Activated CD4-positive, CD25-positive, alpha-beta regulatory T cell treated with anti-CD3 and anti-CD28 coated beads, Interleukin-2, amount 50 U/mL, for 16 hours (primary cell): ENCODE results near the gene HNMT.
"Not testable (repeated sequence)": the region's sequence is repeated elsewhere in the genome, so short reads cannot be mapped to it uniquely, and the experiment has no call there.

Source experiments
- DNase-seq: peaks from one replicate; pipeline ENCODE4 v3.0.0-alpha.2; 2020; ENCODE audit warnings: low read depth, low spot score

The HNMT gene

DNA sequence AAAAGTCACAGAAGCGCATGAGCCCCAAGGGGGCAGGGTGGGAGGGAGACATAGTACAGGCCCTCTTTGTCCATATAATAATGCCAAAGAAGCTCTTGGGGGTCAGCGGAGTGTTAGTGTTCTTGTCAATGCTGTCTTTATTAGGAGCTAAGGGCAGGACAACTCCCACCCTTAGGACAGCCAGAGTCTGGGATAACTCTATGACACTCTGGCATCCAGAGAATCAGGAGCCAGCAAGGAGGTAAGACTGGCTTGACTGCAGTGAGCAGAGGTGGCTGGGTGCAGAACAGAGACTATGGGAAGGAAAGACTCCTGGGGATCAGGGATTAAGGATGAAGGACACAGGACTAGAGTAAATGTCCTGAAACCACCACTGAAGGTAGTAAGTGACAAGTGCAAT is 19.0 kb upstream of the HNMT start:
- DNase-seq, result no peak

DNA sequence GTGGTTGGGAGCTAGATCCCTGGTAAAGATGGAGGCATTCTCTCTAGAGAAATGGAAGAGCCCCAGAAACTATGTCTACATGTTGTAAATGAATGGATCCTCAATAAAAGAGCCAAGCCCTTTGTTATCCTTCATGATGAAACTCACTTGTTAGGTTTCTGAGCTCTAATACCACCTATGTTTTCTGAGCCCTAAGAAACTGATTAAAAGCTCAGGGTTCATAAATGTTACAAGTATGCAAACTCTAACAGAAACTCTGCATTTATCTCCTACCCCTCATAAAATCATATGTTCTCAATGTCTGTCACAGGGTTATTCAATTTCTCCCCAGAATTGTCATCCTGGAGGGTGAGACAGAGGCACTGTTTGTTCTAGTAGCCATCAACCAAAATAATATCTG is 18.0 kb upstream of the HNMT start:
- no peak for DNase-seq

DNA sequence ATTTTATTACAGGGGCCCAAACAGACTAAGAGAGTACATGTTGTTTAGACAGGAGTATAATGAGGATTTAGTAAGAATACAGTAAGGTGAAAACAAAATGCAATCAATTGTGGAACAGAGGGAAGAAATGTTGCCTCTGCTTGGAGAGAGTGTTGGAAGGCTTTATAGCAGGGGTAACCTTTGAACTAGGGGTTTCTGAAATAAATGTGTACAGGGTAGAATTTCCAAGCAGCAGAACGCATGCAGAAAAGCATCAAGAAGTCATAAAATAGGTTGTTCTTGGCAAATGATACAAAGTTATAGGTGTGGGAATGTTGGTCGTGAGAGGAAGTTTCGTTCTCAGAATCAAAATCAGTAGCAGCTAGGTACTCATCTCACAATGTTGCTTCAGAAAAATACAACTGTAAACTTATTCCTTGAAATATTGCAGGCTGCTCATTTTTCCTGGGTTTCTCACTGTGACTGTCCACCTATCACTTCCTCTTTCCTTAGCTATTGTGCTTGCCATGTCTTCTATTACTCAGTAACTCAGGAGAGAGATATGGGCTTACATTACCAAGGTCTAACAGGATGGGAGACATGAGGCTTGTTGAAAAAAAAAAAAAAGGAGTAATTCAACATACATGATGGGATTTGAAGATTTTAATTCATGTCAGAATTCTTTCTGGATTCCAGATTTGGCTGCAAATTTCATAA is 17.1 kb upstream of the HNMT start:
- no peak for DNase-seq

DNA sequence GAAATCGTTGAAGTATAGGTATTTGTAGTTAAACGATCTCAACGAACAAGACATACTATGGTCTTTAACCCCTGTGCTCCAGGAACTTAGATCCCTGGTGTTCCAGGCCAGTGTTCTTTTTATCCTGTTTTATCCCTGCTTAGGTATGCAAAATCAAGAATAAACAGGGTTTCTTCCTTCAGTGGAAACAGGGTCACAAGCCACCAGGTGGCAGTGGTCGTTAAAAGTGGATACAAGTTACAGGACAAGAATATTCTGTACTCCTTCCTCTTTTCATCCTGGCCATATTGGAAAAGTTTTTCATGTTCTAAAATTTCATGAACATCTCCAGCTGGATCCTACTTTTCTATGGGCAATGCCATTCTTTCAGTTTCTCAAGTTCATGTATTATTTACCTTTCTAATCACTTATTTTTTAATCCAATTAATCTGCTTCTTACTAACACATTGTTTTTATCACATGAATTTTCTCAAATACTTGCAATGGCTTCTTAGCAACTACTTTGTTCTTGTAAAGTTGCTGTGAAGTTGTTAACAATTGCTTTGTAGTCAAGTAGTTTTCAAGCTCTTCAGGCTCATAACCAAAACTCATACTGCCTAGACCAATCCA is 16.4 kb upstream of the HNMT start:
- DNase-seq, result no peak

DNA sequence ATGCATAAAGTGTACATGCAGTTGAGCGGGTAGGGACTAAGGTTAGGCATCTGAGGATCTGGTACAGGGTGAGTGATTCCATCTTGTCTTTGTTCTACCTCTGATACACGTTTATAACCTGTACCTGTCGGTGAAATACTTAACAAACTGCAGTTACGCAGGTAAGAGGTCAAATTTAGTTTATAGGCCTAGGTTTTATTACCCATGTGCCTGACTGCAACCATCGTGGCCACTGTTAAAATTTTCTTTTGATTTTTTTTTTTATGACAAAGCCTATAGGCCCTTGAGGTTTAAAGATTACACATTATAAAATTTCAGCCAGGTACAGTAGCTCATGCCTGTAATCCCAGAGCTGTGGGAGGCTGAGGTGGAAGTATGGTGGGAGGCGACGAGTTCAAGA is 15.4 kb upstream of the HNMT start:
- no peak for DNase-seq

DNA sequence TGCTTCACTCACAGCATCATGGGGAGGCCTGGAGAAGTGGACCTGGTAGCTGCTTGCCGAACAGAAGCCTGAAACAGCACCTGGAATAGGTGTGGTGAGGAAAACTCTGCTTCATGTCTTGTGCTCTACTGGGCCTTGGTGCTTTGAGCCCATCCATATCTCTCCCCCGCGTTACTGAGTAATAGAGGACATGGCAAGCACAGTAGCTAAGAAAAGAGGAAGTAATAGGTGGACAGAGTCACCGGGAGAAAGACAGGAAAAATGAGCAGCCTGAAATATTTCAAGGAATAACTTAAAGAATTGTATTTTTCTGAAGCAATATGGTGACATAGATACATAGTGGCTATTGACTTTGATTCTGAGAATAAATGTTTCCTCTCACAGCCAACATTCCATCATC is 14.0 kb upstream of the HNMT start:
- DNase-seq, result no peak

DNA sequence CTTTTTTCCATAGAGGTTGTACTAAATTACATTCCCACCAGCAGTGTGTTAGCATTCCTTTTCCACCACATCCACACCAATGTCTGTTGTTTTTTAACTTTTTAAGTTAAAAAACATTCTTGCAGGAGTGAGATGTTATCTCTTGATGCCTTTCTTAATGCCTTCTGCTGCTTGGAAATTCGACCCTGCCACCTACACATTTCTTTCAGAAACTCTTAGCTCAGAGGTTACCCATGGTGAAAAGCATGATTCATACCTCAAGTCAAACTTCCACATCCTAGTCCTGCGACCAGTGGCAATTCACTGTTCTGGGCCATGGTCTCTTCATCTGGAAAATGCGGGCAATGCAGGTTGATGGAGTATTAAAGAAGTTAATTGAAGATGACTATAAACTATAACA is 12.7 kb upstream of the HNMT start:
- no peak for DNase-seq

DNA sequence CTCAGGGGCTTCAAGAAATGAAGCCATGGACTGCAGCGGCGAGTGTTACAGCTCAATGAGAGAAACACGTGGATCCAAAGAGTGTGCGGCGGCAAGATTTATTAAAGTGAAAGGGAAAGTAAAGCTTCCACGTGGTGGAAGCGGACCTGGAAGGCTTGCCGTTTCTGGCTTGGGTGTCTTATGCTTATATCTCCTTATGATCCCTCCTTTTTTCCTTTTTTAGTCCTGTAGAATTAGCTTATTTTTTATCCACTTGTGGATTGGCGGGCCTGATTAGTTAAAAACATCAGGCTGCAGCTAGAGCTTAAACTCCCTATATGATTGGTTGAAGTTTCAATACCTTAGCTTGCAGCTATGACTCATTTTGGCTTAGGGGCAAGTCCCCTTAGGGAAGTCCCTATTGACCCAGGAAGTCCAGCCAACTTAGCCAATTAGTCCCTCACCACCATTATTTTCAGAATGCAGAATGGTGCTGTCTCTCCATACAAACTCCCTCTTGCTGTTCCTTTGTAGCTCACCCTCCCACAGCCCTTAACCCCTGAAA is 11.6 kb upstream of the HNMT start:
- no peak for DNase-seq

DNA sequence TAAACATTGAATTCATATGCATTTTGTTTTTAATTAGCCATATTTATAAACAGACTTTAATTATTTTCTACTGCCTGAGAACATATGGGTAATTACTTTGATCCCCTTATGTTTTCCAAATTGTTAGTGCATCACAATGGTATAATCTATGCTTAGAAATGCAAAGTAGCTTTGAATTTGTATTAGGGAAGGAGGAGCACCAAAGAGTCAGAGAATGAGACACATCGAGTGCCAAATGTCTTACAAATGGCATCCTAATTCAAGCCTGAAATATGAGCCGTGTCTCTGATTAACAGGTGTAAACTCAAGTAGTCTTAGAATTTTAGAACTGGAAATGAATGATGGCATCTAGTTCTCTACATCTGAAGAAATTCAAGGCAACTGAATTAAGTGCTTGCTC is 8.7 kb upstream of the HNMT start:
- DNase-seq, result no peak

DNA sequence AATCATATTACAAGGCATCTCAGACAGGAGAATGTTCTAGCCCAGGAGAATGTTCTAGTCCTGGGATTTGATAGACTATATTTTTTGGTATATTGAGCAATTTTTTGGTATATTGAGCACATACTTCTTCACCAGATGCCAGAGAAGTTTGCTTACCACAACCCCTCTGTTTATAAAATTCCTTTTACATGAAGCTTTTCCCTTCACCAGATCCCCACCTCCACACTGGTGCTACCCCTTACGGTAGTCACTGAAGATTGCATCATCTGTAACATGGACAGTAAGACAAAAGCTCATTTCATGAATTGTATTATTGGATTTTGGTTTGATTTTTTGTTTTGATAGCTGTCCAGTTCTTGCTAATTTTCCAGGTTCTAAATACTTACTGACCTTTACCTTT is 7.2 kb upstream of the HNMT start:
- no peak for DNase-seq

DNA sequence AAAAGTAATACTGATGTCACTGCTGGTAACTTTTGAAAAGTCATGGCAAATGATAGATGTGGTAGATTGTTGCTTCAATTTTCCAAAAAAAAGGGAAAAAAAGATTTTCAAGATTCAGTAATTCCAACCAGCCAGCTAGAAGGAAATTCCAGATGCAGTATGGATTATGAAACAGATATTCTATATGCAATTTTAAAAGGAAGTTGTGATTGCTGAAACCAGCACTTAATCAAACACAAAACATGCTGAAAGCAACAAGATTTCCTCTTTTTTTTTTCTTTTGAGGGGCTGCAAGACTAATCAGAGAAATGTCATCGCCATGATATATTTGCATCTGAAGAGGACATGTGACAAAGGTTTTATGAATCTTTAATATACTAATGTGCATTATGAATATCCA is 5.1 kb upstream of the HNMT start:
- DNase-seq, result no peak

DNA sequence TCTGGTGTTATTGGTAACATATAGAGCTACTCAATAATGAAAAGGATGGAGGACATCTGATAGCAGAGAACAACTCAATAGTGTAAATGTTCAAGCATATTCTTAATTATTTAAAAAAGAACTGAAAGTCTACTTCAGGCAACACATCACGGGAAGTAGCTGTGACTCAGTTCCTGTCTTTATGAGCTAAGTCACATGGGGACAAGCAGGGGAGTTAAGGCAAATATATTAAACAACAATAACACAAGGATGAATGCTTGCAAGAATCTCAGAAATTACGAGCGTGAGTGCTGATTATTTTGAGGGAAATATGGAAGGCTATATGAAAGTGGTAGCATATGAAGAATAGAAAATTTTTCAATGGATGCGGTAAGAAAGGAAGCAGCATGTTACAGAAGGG is 4.0 kb upstream of the HNMT start:
- DNase-seq, result no peak

DNA sequence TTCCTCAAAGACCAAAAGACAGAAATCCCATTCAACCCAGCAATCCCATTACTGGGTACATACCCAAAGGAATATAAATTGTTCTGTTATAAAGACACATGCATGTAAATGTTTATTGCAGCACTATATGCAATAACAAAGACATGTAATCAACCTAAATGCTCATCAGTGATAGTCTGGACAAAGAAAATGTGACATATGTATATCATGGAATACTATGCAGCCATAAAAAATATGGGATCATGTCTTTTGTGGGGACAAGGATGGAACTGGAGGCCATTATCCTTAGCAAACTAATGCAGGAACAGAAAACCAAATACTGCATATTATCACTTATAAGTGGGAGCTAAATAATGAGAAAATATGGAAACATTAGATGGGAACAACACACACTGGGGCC is 2.7 kb upstream of the HNMT start:
- no peak for DNase-seq

DNA sequence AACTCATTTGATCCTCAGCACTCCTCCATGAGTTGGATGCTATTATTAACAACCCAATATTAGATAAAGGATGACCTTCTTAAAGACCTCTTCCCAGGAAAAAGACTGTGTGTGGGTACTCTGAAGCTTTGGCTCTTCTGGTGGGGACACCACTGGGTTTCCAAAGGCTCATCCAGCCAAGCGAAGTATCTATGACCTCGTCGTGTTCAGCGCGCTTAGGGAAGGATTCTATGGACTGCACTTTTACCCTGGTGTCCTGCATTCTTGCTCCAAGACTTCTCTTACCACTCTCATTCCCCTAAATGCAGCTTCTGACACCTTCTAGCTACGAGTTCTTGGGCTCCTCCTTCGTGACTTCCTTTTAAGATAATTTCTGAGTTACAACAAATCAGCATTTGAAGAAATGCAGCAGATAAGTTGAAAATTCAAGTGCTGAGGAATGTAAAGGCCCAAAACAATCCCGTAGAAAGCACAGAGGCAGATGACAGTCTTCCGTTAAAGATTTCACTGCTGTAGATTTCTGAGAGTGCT is 673 bp upstream of the HNMT start:
- DNase-seq, result no peak

DNA sequence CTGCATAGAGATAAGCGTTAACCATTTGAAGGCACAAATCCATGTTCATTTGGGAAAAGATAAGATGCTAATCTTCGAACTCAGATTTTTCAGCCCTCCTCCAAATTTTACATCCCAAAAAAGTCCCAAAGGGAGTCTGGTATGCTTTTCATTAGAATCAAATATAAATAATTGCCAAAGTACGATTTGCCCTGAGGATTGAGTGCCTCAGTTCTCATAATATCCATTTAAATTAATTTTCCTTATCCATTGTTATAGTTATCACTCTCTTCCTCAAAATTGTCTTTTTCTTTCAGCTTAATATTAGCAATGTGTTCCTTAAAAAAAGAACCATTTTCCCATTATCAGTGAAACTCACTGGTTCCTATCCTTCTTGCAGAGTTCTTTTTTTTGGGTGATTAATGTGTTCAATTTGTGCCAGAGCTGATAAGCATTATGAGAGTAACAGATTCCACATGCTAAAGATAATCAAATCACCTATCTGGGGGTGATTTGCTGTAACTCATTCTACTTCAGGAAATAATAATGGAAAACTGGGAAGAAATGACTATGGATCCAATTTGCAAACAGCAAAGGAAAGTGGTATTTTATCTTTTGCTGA is 686 bp downstream of the HNMT start:
- DNase-seq, result no peak

DNA sequence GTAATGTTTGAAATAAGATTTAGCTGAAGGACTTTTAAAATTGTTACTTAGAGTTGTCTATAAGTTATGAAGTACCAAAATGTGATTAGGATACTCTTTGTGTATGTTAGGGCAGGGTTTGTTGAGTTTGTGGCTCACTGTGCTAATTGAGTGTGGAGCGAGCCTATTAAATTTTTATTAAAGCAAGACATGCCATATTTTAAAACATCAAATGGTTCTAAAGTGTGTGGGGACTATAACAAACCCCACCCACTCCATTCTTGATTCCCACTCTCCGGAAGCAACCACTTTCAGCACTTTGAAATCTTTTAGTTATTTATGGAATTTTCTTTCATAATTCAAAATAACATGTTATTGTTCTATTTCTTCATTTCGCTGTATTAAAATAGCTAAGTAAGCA is 1.8 kb downstream of the HNMT start:
- DNase-seq, result no peak

DNA sequence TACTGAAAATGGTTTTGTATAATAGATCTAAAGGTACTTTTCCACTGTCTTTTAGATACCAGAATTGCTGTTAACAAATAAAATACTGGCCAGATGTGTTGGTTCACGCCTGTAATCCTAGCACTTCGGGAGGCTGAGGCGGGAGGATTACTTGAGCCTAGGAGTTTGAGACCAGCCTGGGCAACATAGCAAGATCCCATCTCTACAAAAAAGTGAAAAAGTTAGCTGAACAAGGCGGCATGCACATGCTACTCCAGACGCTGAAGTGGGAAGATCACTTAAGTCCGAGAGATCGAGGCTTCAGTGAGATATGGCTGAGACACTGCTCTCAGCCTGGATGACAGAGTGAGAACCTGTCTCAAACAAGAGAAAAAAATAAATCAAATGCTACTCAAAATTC is 2.8 kb downstream of the HNMT start:
- DNase-seq, result no peak

DNA sequence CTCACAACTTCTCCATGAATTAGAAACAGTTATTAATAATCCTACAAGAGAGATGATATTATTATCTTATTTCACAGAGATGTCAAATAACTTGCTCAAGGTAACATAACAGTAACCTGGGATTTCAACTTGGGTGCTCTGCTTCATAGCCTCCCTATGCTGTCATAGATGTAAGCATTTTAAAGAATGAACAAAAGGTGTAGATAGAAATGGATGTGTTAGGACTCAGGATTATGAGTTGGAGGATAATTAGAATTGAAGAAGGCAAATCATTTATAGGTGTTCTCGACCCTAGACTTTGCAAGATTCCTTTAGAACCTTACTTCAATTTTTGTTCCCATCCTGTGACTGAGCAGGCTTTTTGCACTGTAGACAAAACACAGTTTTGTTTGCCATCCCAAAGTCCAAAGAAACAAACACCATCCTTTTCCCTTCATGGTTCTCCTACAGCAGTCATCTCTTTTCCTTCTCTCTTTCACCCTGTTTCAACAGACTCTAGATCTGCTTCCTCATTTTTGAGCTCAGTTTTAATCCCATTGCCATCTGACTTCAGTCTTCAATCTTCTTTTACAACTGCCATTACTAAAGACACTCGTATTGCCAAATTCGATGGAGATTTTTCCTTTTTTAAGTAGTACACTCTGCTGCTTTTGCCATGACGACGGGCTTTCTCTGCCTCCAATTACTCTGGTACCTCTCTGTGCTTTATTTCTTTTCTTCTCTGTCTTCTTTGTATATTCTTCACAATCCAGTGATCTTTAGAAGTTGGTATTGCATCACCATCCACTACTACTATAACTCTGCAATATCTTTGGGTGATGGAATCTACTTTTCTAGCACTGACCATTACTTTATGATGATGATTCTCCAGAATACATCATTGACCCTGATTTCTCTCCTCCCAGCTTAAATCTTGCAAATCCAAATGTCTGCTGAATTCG is 4.5 kb downstream of the HNMT start:
- DNase-seq, result no peak

DNA sequence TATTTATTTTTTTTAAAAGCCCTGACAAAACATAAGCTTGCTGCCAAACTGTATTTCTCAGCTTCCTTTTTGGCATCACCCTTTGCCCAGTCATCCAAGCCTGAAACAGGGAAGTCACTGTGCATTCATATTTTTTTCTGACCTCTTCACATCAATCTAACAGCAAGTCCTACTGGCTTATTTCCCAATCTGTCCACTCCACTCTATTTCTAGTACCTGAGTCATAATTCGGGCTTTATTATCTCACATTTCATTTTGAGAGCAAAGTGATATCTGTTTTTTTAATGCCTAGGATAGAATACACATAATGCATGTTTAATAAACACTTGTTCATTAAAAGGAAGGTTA is 5.1 kb downstream of the HNMT start:
- DNase-seq, result no peak

DNA sequence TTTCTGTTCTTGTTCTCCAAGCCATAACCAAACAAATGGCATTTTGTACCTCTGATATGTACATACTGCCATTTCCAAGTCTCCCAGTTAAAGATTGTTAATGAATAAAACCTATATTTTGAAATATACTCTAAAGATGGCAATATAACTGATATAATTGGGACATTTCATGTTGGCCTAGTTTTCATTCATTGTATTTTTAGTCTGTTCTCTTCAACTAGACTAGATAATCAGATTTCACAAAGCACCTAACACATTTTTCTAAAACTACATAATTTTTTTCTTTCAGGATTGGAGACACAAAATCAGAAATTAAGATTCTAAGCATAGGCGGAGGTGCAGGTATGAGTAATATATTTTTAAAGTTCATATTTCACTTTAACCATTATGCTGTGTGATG is 5.6 kb downstream of the HNMT start:
- no peak for DNase-seq

DNA sequence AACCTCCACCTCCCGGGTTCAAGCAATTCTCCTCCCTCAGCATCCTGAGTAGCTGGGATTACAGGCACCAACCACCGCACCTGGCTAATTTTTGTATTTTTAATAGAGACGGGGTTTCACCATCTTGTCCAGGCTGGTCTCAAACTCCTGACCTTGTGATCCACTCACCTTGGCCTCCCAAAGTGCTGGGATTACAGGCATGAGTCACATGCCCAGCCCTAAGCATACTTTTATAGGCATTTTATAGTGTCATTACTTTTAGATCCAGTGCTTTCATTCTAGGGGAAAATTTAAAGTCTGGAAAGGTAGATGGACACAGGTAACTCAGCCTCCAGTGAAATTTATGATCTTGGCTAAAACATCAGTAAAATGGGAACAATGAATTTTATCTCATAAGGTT is 7.0 kb downstream of the HNMT start:
- not testable (repeated sequence) for DNase-seq

DNA sequence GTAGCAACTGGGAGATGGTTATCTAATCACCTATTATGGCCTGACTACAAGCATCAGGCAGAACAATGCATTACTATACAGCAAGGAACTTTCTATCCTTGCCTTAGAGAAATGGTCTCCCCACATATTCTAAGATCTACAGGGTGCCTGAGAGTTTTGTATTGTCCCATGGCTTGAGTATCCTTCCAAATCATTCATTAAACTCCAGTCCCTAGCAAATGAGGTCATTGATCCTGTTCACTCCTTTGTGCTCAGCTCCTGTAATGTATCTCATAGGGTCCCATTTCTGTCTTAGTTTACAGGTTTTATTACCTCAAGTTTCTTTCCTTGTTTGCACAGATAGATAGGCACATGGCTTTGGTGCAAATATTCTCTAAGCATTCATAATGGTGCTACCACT is 9.0 kb downstream of the HNMT start:
- DNase-seq, result no peak
